K562 (cell line): ENCODE measurements around the gene FAM50A. TPM values are rescaled to one million over a fixed set of nuclear protein-coding genes. Genes with fewer than 3 reads are reported as not detected.

Experiments
- CBX8 ChIP-seq: fragments of 200-600 bp; sonication (generic); IDR thresholded peaks from 2 replicates; pipeline ENCODE4 v1.6.1; 2012; ENCODE audit warnings: borderline replicate concordance, mixed run types, low read depth, mild to moderate bottlenecking, moderate library complexity, mixed read lengths, low read length, control low read depth, inconsistent platforms; ENCODE audit not compliant: poor library complexity, severe bottlenecking; ENCODE audit errors: extremely low read depth
- GTF2A2 ChIP-seq: IDR thresholded peaks from 2 replicates; pipeline ENCODE4 v1.6.1; 2016; ENCODE audit warnings: mild to moderate bottlenecking, missing genetic modification characterization, missing compliant biosample characterization
- HNRNPL ChIP-seq: fragments of 200-400 bp; formaldehyde crosslinking; IDR thresholded peaks from 2 replicates; pipeline ENCODE4 v1.6.1; 2017; ENCODE audit warnings: low read depth, mild to moderate bottlenecking, low read length
- KDM1A ChIP-seq, 2 experiments: fragments of 450-650 bp; IDR thresholded peaks; 2 replicates each; pipeline ENCODE4 v1.6.1; 2016; ENCODE audit warnings: mild to moderate bottlenecking in 2 of 2
- MAZ ChIP-seq, 2 experiments: fragments of 450-650 bp in 1 of 2; sonication (generic) in 1 of 2; formaldehyde crosslinking; IDR thresholded peaks in 1 of 2; conservative IDR thresholded peaks in 1 of 2; 2 replicates each; pipeline versions ENCODE4 v1.4.0 to v1.5.0; 2020; ENCODE audit warnings: mild to moderate bottlenecking in 1 of 2, missing genetic modification reagents in 1 of 2
- MEF2A ChIP-seq: IDR thresholded peaks from 2 replicates; pipeline ENCODE4 v1.6.1; 2011; ENCODE audit warnings: low read depth, mild to moderate bottlenecking, low read length, moderate library complexity; ENCODE audit not compliant: control insufficient read depth
- MEF2D ChIP-seq: conservative IDR thresholded peaks from 2 replicates; pipeline ENCODE4 v1.6.1; 2016; ENCODE audit warnings: low read depth, missing genetic modification characterization, missing compliant biosample characterization
- NR2C1 ChIP-seq, 2 experiments: fragments of 450-650 bp; IDR thresholded peaks; 2 replicates each; pipeline ENCODE4 v1.6.1; 2017; ENCODE audit warnings: mild to moderate bottlenecking in 2 of 2, antibody characterized with exemption in 1 of 2, inconsistent platforms in 1 of 2, missing compliant biosample characterization in 1 of 2, missing genetic modification characterization in 1 of 2
- POLR2A ChIP-seq: fragments of 450-650 bp; conservative IDR thresholded peaks from 2 replicates; pipeline ENCODE4 v1.6.1; 2016
- SAFB2 ChIP-seq: fragments of 200-400 bp; formaldehyde crosslinking; IDR thresholded peaks from 2 replicates; pipeline ENCODE4 v1.6.1; 2018; ENCODE audit warnings: borderline replicate concordance, low read length, low read depth, moderate library complexity; ENCODE audit not compliant: severe bottlenecking
- SIRT6 ChIP-seq: IDR thresholded peaks from one replicate; pipeline ENCODE4 v1.6.1; 2012; ENCODE audit warnings: low read depth, mild to moderate bottlenecking, control low read depth, inconsistent platforms, low read length, moderate library complexity
- SOX6 ChIP-seq: fragments of 450-650 bp; IDR thresholded peaks from 2 replicates; pipeline ENCODE4 v1.6.1; 2014; ENCODE audit warnings: mild to moderate bottlenecking
- SRF ChIP-seq, 2 experiments: fragments of 250-450, 450-650 bp in 1 of 2; sonication (Bioruptor Pico) in 1 of 2; sonication (generic) in 1 of 2; formaldehyde crosslinking; IDR thresholded peaks; 2 replicates each; pipeline versions ENCODE4 v1.5.0 to v1.5.1; 2020 to 2022; ENCODE audit warnings: mild to moderate bottlenecking in 1 of 2, missing genetic modification reagents in 1 of 2
- ZBTB17 ChIP-seq: fragments of 450-650 bp; formaldehyde crosslinking; IDR thresholded peaks from 2 replicates; pipeline ENCODE4 v1.4.0; 2020; ENCODE audit warnings: mild to moderate bottlenecking
- ZNF3 ChIP-seq: fragments of 250-450 bp; sonication (Bioruptor Pico); IDR thresholded peaks from 2 replicates; pipeline ENCODE4 v1.5.0; 2021; ENCODE audit warnings: mild to moderate bottlenecking, moderate library complexity
- polyA plus RNA-seq, 8 experiments: library from polyadenylated mRNA; depleted of rRNA in 4 of 8; stranded (reverse) in 5 of 8; unstranded in 3 of 8; fragments of >200 nt; fragmentation: Nextera tagmentation in 2 of 8; fragmentation: Illumina TruSeq in 1 of 8; extraction: Ambion mirVana in 2 of 8; extraction: Trizol in 1 of 8; gene quantifications; 2 replicates each; pipeline versions ENCODE4 v1.2.1 to v1.2.3, GENCODE V29; 2011 to 2014; ENCODE audit warnings: inconsistent platforms in 1 of 8, missing spikeins in 1 of 8
- total RNA-seq, 7 experiments: library from RNA; depleted of rRNA in 6 of 7; stranded (reverse); fragments of >200 nt in 6 of 7; fragmentation: Illumina TruSeq in 2 of 7; extraction: Trizol in 2 of 7; gene quantifications; 2 replicates each; pipeline versions ENCODE4 v1.2.1 to v1.2.3, GENCODE V29; 2011 to 2021; ENCODE audit warnings: low replicate concordance in 1 of 7
- TF ChIP-seq, protein P1 (sequence below): fragments of 450-650 bp; conservative IDR thresholded peaks from 2 replicates; pipeline ENCODE4 v1.6.1; 2016; ENCODE audit warnings: missing genetic modification characterization, low read depth, mild to moderate bottlenecking, control low read depth, missing compliant biosample characterization
- TF ChIP-seq, protein P2 (sequence below): sonication (generic); formaldehyde crosslinking; IDR thresholded peaks from 2 replicates; pipeline ENCODE4 v1.8.1; 2023; ENCODE audit warnings: mild to moderate bottlenecking, missing genetic modification reagents
- TF ChIP-seq, protein P3 (sequence below): sonication (generic); formaldehyde crosslinking; IDR thresholded peaks from 2 replicates; pipeline ENCODE4 v1.8.1; 2023; ENCODE audit warnings: missing genetic modification reagents, mild to moderate bottlenecking, borderline replicate concordance

FAM50A gene
- total and polyA plus RNA-seq, 9 of the 15 experiments (the other 6 are each of a cell fraction or from before 2014, with no cell fraction given) = 4.4 to 114 (median 67.3) TPM

DNA sequence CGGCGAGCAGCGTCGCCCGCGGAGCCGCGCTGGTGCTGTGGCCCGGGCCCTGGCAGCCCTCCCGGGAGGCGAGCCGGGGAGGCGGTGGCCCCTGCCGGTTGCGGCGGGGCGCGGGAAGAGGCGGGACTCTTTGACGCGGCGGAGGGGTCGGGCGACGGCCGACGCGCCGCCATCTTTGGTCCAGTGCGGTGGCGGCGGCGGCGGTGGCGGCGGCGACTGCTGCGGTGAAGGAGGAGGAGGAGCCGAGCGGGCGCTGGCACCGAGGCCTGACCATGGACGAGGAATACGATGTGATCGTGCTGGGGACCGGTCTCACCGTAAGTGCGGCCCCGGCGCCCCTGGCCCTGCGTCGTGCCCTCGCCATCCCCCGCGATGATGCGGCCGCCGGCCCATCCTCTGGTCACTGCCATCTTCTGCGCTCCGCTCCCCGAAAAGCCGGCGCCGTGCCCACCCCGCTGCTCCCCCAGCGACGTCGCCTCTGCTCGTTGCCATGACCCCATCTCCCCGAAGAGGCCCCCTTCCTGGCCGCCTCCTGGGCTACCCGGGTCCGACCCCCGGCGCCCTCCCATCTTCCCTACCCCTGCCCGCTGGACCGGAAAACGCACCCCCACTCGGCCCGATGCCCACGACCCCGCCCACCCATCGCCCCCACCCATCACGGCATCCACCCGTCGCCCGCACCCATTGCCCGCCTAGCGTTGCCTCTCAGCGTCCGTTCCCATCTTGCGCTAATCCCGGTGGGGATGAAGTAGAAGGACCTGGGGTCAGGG is 6.8 kb upstream of the FAM50A start, which contains the start of gene GDI1 (continued):
- TF ChIP-seq CBX8 (no peak), HNRNPL (0 out of 2 replicates have a peak, but pooled peaks have one; percentile 39), NR2C1 (IDR thresholded peaks at IDR 0.05) (no peak), NR2C1 (tag; IDR thresholded peaks at IDR 0.05) (no peak), ZBTB17 (CRISPR knock-in tag) (no peak), GTF2A2 (tag) (no peak), KDM1A (IDR thresholded peaks at IDR 0.05) (no peak), POLR2A (peak; percentile 26; the same call in 1 of the 2 replicates), SAFB2 (no peak), SOX6 (no peak), MAZ (CRISPR knock-in tag; conservative IDR thresholded peaks at IDR 0.05 in 1 of 2, IDR thresholded peaks at IDR 0.05 in 1 of 2) (peak in 1 of 2 experiments; percentile 58; a peak in 1 of 4 replicates), SRF (CRISPR knock-in tag; IDR thresholded peaks at IDR 0.05) (no peak), SIRT6 (no peak), ZNF3 (CRISPR knock-in tag) (no peak), MEF2D (tag) (no peak), MEF2A (no peak)
- TF ChIP-seq, protein P1, sequence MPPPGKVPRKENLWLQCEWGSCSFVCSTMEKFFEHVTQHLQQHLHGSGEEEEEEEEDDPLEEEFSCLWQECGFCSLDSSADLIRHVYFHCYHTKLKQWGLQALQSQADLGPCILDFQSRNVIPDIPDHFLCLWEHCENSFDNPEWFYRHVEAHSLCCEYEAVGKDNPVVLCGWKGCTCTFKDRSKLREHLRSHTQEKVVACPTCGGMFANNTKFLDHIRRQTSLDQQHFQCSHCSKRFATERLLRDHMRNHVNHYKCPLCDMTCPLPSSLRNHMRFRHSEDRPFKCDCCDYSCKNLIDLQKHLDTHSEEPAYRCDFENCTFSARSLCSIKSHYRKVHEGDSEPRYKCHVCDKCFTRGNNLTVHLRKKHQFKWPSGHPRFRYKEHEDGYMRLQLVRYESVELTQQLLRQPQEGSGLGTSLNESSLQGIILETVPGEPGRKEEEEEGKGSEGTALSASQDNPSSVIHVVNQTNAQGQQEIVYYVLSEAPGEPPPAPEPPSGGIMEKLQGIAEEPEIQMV (tag) = no peak
- TF ChIP-seq, protein P2, sequence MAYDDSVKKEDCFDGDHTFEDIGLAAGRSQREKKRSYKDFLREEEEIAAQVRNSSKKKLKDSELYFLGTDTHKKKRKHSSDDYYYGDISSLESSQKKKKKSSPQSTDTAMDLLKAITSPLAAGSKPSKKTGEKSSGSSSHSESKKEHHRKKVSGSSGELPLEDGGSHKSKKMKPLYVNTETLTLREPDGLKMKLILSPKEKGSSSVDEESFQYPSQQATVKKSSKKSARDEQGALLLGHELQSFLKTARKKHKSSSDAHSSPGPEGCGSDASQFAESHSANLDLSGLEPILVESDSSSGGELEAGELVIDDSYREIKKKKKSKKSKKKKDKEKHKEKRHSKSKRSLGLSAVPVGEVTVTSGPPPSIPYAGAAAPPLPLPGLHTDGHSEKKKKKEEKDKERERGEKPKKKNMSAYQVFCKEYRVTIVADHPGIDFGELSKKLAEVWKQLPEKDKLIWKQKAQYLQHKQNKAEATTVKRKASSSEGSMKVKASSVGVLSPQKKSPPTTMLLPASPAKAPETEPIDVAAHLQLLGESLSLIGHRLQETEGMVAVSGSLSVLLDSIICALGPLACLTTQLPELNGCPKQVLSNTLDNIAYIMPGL (CRISPR knock-in tag) = no peak
- TF ChIP-seq, protein P3, sequence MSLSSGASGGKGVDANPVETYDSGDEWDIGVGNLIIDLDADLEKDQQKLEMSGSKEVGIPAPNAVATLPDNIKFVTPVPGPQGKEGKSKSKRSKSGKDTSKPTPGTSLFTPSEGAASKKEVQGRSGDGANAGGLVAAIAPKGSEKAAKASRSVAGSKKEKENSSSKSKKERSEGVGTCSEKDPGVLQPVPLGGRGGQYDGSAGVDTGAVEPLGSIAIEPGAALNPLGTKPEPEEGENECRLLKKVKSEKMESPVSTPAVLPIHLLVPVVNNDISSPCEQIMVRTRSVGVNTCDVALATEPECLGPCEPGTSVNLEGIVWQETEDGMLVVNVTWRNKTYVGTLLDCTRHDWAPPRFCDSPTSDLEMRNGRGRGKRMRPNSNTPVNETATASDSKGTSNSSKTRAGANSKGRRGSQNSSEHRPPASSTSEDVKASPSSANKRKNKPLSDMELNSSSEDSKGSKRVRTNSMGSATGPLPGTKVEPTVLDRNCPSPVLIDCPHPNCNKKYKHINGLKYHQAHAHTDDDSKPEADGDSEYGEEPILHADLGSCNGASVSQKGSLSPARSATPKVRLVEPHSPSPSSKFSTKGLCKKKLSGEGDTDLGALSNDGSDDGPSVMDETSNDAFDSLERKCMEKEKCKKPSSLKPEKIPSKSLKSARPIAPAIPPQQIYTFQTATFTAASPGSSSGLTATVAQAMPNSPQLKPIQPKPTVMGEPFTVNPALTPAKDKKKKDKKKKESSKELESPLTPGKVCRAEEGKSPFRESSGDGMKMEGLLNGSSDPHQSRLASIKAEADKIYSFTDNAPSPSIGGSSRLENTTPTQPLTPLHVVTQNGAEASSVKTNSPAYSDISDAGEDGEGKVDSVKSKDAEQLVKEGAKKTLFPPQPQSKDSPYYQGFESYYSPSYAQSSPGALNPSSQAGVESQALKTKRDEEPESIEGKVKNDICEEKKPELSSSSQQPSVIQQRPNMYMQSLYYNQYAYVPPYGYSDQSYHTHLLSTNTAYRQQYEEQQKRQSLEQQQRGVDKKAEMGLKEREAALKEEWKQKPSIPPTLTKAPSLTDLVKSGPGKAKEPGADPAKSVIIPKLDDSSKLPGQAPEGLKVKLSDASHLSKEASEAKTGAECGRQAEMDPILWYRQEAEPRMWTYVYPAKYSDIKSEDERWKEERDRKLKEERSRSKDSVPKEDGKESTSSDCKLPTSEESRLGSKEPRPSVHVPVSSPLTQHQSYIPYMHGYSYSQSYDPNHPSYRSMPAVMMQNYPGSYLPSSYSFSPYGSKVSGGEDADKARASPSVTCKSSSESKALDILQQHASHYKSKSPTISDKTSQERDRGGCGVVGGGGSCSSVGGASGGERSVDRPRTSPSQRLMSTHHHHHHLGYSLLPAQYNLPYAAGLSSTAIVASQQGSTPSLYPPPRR (CRISPR knock-in tag) = no peak
